Left hindlimb (tissue), 1 donor: Measurements from ENCODE around the gene LCAT.
A peak's percentile ranks its signal among the peaks of the same experiment; 100 is the strongest.

Experiments
- DNase-seq: peaks from one replicate; pipeline ENCODE4 v3.0.0-alpha.2; 2018

Gene LCAT

GRCh38 chr16:67909056-67909742 is 34.7 kb downstream of the LCAT start:
- no peak for DNase-seq

GRCh38 chr16:67907397-67908180 is 36.3 kb downstream of the LCAT start:
- DNase-seq = no peak

GRCh38 chr16:67902831-67903230 is 41.1 kb downstream of the LCAT start:
- DNase-seq = no peak

- DNase-seq = no peak
Observed at GRCh38 chr16:67901734-67902133, 42.2 kb downstream of the LCAT start.

- DNase-seq = peak; percentile 62
Observed at GRCh38 chr16:67897231-67897630, 46.7 kb downstream of the LCAT start.

GRCh38 chr16:67893743-67894399 is 50.0 kb downstream of the LCAT start:
- no peak for DNase-seq

- peak; percentile 99 for DNase-seq
Observed at GRCh38 chr16:67892899-67893742, 50.8 kb downstream of the LCAT start, which contains the start of gene PSKH1. Gene PSKH1 (plus strand): TSS chr16:67893254. CDS start chr16:67908750, 15,496 bp downstream.

GRCh38 chr16:67892375-67892774 is 51.5 kb downstream of the LCAT start:
- no peak for DNase-seq
